OCI-LY7 (cell line): Measurements from ENCODE around the gene RBBP8. TPM values are rescaled to one million over a fixed set of nuclear protein-coding genes. Genes with fewer than 3 reads are reported as not detected.
"Not testable (repeated sequence)": the region's sequence is repeated elsewhere in the genome, so short reads cannot be mapped to it uniquely, and the experiment has no call there.

Experiments
- Bru-seq: library from RNA; stranded (reverse); fragments of 400-500 nt; gene quantifications from one replicate; lab custom pipeline; 2021; lab: Mats Ljungman, UMichigan
- BruChase-seq, 2 experiments: library from RNA; stranded (reverse); fragments of 400-500 nt; gene quantifications; one replicate each; lab custom pipeline; 2021; lab: Mats Ljungman, UMichigan
- BruUV-seq: library from RNA; stranded (reverse); fragments of 400-500 nt; replicated peaks from 2 replicates; lab custom pipeline; 2021; lab: Mats Ljungman, UMichigan
- CTCF ChIA-PET: fragments of 300-600 bp; sonication (Branson Sonifier 250); formaldehyde crosslinking; loops from one replicate; lab custom pipeline; 2022; ENCODE audit warnings: antibody characterized with exemption; ENCODE audit not compliant: unreplicated experiment; lab: Charles Lee
- POLR2A ChIA-PET: fragments of 300-600 bp; sonication (Branson Sonifier 250); formaldehyde crosslinking; loops from one replicate; lab custom pipeline; 2022; ENCODE audit warnings: antibody characterized with exemption; lab: Charles Lee
- DNase-seq: peaks from one replicate; pipeline ENCODE4 v3.0.0-alpha.2; 2015; ENCODE audit warnings: low spot score
- H2AFZ ChIP-seq: fragments of 200-600 bp; sonication (generic), shearing (Covaris generic); 2 replicates; pipeline ENCODE4 v1.6.1; 2014; ENCODE audit warnings: mild to moderate bottlenecking, antibody characterized with exemption, low read length, moderate library complexity
- H3K27ac ChIP-seq: fragments of 200-600 bp; sonication (generic); 2 replicates; pipeline ENCODE4 v1.5.1; 2014; ENCODE audit warnings: mixed run types, low read depth, mild to moderate bottlenecking, moderate library complexity, low read length, inconsistent platforms; ENCODE audit not compliant: poor library complexity, severe bottlenecking
- H3K36me3 ChIP-seq: fragments of 200-600 bp; sonication (generic); 2 replicates; pipeline ENCODE4 v1.6.1; 2014; ENCODE audit warnings: mild to moderate bottlenecking, antibody characterized with exemption, low read length, moderate library complexity, mixed read lengths; ENCODE audit not compliant: insufficient read depth
- H3K4me1 ChIP-seq: fragments of 200-600 bp; sonication (generic); 2 replicates; pipeline ENCODE4 v1.5.1; 2014; ENCODE audit warnings: mild to moderate bottlenecking, low read length; ENCODE audit not compliant: insufficient read depth, poor library complexity, severe bottlenecking
- H3K4me2 ChIP-seq: fragments of 200-600 bp; sonication (generic); 2 replicates; pipeline ENCODE4 v1.6.1; 2014; ENCODE audit warnings: mild to moderate bottlenecking, low read length
- H3K4me3 ChIP-seq: fragments of 200-600 bp; sonication (generic); 2 replicates; pipeline ENCODE4 v1.5.1; 2014; ENCODE audit warnings: mild to moderate bottlenecking, low read depth, low read length; ENCODE audit not compliant: poor library complexity, severe bottlenecking
- H3K79me2 ChIP-seq: fragments of 200-600 bp; sonication (generic); 2 replicates; pipeline ENCODE4 v1.6.1; 2016; ENCODE audit warnings: low read depth, mild to moderate bottlenecking, low read length, moderate library complexity, mixed read lengths; ENCODE audit not compliant: insufficient read depth
- H3K9me2 ChIP-seq: fragments of 200-600 bp; sonication (generic); 2 replicates; pipeline ENCODE4 v1.6.1; 2016; ENCODE audit warnings: mild to moderate bottlenecking, low read length, mixed read lengths; ENCODE audit not compliant: insufficient read depth
- H3K9me3 ChIP-seq: fragments of 200-600 bp; sonication (generic); 2 replicates; pipeline ENCODE4 v1.6.1; 2014; ENCODE audit warnings: mild to moderate bottlenecking, mixed run types, low read length, mixed read lengths
- H4K20me1 ChIP-seq: fragments of 200-600 bp; sonication (generic); 2 replicates; pipeline ENCODE4 v1.6.1; 2014; ENCODE audit warnings: mild to moderate bottlenecking, antibody characterized with exemption, low read length, moderate library complexity, mixed read lengths; ENCODE audit not compliant: insufficient read depth
- EZH2phosphoT487 ChIP-seq: fragments of 200-600 bp; sonication (generic); IDR thresholded peaks from 2 replicates; pipeline ENCODE4 v1.6.1; 2018; ENCODE audit warnings: low read depth, borderline replicate concordance, mild to moderate bottlenecking, mixed run types, antibody characterized with exemption, low read length, moderate library complexity, mixed read lengths
- intact Hi-C: fragments of 100-400 bp; cut with micrococcal nuclease; formaldehyde crosslinking; loops from one replicate; pipeline ENCODE4 v1.10.0; 2022; ENCODE audit not compliant: unreplicated experiment
- long read RNA-seq: library from polyadenylated mRNA; stranded (forward); transcript quantifications from one replicate; pipeline ENCODE4 v2.0.0, GENCODE V29; 2022
- total RNA-seq, 2 experiments: library from RNA; depleted of rRNA in 1 of 2; stranded (reverse); fragments of >200 nt in 1 of 2; shearing (Covaris generic) in 1 of 2; gene quantifications; 2 replicates each; pipeline ENCODE4 v1.2.3, GENCODE V29; 2014 to 2022
- TF ChIP-seq, protein P1 (sequence below): fragments of 200-600 bp; sonication (generic); conservative IDR thresholded peaks from 2 replicates; pipeline ENCODE4 v1.5.1; 2014; ENCODE audit warnings: mild to moderate bottlenecking, antibody characterized with exemption, low read length, moderate library complexity, mixed read lengths

RBBP8 gene
- total RNA-seq (2014; rRNA removed; shearing (Covaris generic)) (51.0 and 57.8 TPM in 2 replicates), total RNA-seq (2022) (85.3 and 86.0 TPM in 2 replicates), Bru-seq, nascent RNA (percentile 92 among the genes with signal in this experiment), BruChase-seq, experiment 1, labeled RNA remaining after a 6-hour chase (percentile 78 among the genes with signal in this experiment), BruChase-seq, experiment 2, labeled RNA remaining after a 2-hour chase (percentile 82 among the genes with signal in this experiment)
- long read RNA-seq, transcript RBBP8-204 (19 exons, 3,293 nt) = minor isoform, 6 of 39 reads
- long read RNA-seq, transcript RBBP8-201 (19 exons, 3,288 nt) = major isoform, 9 of 39 reads
- long read RNA-seq, partial matches to known transcripts = 5 of 39 reads
- long read RNA-seq, other reads (novel, unspliced or antisense) = 19 of 39 reads

GRCh38 chr18:22933206-22933965 is at the start of gene RBBP8:
TSS of gene RBBP8 (plus strand) at chr18:22933328. CDS start at chr18:22936852, 3,524 bp downstream.
- intact Hi-C loops = loop anchor here (1.0 to 10.0 kb wide), 6 partner anchors 49 to 653 kb away; partner anchors contain the start of genes NPC1 and RMC1
- ChIA-PET CTCF (interaction anchor here (0.6 to 1.0 kb wide), 2 partner anchors 8 to 54 kb away, joined by 3 read pairs; no protein-coding TSS in a partner anchor), POLR2A (interaction anchor here (0.5 to 2.0 kb wide), 10 partner anchors 9 to 1008 kb away, joined by 3 to 10 read pairs (median 4); no protein-coding TSS in a partner anchor)
- TF ChIP-seq, protein P1, sequence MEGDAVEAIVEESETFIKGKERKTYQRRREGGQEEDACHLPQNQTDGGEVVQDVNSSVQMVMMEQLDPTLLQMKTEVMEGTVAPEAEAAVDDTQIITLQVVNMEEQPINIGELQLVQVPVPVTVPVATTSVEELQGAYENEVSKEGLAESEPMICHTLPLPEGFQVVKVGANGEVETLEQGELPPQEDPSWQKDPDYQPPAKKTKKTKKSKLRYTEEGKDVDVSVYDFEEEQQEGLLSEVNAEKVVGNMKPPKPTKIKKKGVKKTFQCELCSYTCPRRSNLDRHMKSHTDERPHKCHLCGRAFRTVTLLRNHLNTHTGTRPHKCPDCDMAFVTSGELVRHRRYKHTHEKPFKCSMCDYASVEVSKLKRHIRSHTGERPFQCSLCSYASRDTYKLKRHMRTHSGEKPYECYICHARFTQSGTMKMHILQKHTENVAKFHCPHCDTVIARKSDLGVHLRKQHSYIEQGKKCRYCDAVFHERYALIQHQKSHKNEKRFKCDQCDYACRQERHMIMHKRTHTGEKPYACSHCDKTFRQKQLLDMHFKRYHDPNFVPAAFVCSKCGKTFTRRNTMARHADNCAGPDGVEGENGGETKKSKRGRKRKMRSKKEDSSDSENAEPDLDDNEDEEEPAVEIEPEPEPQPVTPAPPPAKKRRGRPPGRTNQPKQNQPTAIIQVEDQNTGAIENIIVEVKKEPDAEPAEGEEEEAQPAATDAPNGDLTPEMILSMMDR = no peak
- no peak for TF ChIP-seq EZH2phosphoT487
- peak within 1 kb of the TSS; percentile 77 for H3K4me3 ChIP-seq
- peak within 1 kb of the TSS; percentile 93 for H3K4me2 ChIP-seq
- peak within 1 kb of the TSS; percentile 88 for H3K27ac ChIP-seq
- peaks cover 59% of the 10 kb centered on the region for H3K79me2 ChIP-seq
- peaks cover 15% of the 10 kb centered on the region; the same call in 1 of the 2 replicates for H4K20me1 ChIP-seq
- peak; percentile 91 for DNase-seq
- H2AFZ ChIP-seq = peak within 1 kb of the TSS; percentile 66; the same call in 1 of the 2 replicates
- BruUV-seq = no TSS peak
- no peaks in the 10 kb centered on the region for H3K9me3 ChIP-seq
- no peaks in the 10 kb centered on the region for H3K9me2 ChIP-seq
- peaks cover 37% of the 10 kb centered on the region for H3K4me1 ChIP-seq
- peaks cover 25% of the 10 kb centered on the region for H3K36me3 ChIP-seq

GRCh38 chr18:22883827-22884226 is 49.3 kb upstream of the RBBP8 start:
- Histone ChIP-seq H3K79me2 (no peaks in the 10 kb centered on the region), H3K9me3 (no peaks in the 10 kb centered on the region), H3K27ac (no peak overlapping the region), H2AFZ (no peak overlapping the region), H3K4me2 (no peak overlapping the region), H3K4me3 (no peak overlapping the region), H4K20me1 (no peaks in the 10 kb centered on the region), H3K4me1 (no peaks in the 10 kb centered on the region), H3K9me2 (no peaks in the 10 kb centered on the region), H3K36me3 (no peaks in the 10 kb centered on the region)
- DNase-seq = no peak
- POLR2A ChIA-PET = interaction anchor here (0.5 to 0.6 kb wide), 2 partner anchors 40 to 512 kb away, joined by 3 to 4 read pairs; no protein-coding TSS in a partner anchor
- intact Hi-C loops = no loop called here
- TF ChIP-seq, protein P1 = no peak
- TF ChIP-seq EZH2phosphoT487 = no peak
- CTCF ChIA-PET = no interaction called here
- BruUV-seq = no TSS peak

DNA sequence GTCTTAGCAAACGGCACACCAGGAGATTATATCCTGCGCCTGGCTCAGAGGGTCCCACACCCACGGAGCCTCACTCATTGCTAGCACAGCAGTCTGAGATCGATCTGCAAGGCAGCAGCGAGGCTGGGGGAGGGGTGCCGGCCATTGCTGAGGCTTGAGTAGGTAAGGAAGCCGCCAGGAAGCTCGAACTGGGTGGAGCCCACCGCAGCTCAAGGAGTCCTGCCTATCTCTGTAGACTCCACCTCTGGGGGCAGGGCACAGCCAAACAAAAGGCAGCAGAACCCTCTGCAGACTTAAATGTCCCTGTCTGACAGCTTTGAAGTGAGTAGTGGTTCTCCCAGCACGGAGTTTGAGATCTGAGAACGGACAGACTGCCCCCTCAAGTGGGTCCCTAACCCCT is 47.4 kb upstream of the RBBP8 start:
- not testable (repeated sequence) for DNase-seq, BruUV-seq

More for the DNA sequence above, 47.4 kb upstream of the RBBP8 start:
- H4K20me1 ChIP-seq, H2AFZ ChIP-seq, H3K4me2 ChIP-seq, intact Hi-C loops, POLR2A ChIA-PET, CTCF ChIA-PET, H3K9me3 ChIP-seq, H3K9me2 ChIP-seq, H3K79me2 ChIP-seq, H3K4me3 ChIP-seq, H3K27ac ChIP-seq, H3K4me1 ChIP-seq, H3K36me3 ChIP-seq: not testable (repeated sequence)
